ENCODE measurements around the gene BOLA2B. TPM values are rescaled to one million over a fixed set of nuclear protein-coding genes. Genes with fewer than 3 reads are reported as not detected.

BOLA2B gene
- total RNA-seq, 5 donors from 2014 or later (not counting 1 experiment from before 2014, with no cell fraction given): 47.0 to 115 (median 100) TPM

GRCh38 chr16:30166202-30166902 is 27.1 kb downstream of the BOLA2B start:
- peak; percentile 57 to 88 (median 68) for ATAC-seq (replicated peaks in 1 of 4)
- ChIA-PET POLR2A (no interaction called here), CTCF (no interaction called here)
- Histone ChIP-seq H3K9me3 (no peaks in the 10 kb centered on the region), H3K36me3 (ENCODE audit: control insufficient read depth in 2 of 2, extremely low read depth in 1 of 2, insufficient read depth in 1 of 2, low read length in 1 of 2) (no peaks in the 10 kb centered on the region), H3K27ac (ENCODE audit: low read length) (no peak overlapping the region), H3K4me3 (ENCODE audit: control insufficient read depth in 1 of 2, extremely low read depth in 1 of 2, low read length in 1 of 2) (peak overlapping the region in 1 of 2 donors; percentile 32), H3K27me3 (replicated peaks in 1 of 2; ENCODE audit: control insufficient read depth in 2 of 2, extremely low read depth in 1 of 2, insufficient read depth in 2 of 2, low read length in 1 of 2) (no peaks in the 10 kb centered on the region), H3K4me1 (ENCODE audit: control insufficient read depth in 1 of 2, extremely low read depth in 1 of 2, insufficient read depth in 2 of 2, low read length in 2 of 2) (peaks cover 7 to 38% of the 10 kb centered on the region in 2 experiments)
- no peaks in the 10 kb centered on the region for H3K36me3 Mint-ChIP-seq
- peaks cover 25 to 38% (median 34%) of the 10 kb centered on the region in 3 donors for H3K4me1 Mint-ChIP-seq
- no peaks in the 10 kb centered on the region for H3K9me3 Mint-ChIP-seq
- WGBS (ENCODE audit: insufficient coverage): 46% methylated on average over 3 of the region's 11 CpGs
- no peaks in the 10 kb centered on the region for H3K27me3 Mint-ChIP-seq
- H3K27ac Mint-ChIP-seq: peak overlapping the region; percentile 65 to 86
- DNase-seq: peak in 4 of 35 experiments; percentile 7 to 32 (median 20)
- peak overlapping the region in 2 of 3 donors; percentile 10 to 66 for H3K4me3 Mint-ChIP-seq

- H3K4me1 Mint-ChIP-seq: peaks cover 25 to 38% (median 34%) of the 10 kb centered on the region in 3 donors
- Histone ChIP-seq H3K36me3 (ENCODE audit: control insufficient read depth in 2 of 2, extremely low read depth in 1 of 2, insufficient read depth in 1 of 2, low read length in 1 of 2) (no peaks in the 10 kb centered on the region), H3K9me3 (no peaks in the 10 kb centered on the region), H3K27ac (ENCODE audit: low read length) (no peak overlapping the region), H3K4me3 (ENCODE audit: control insufficient read depth in 1 of 2, extremely low read depth in 1 of 2, low read length in 1 of 2) (no peak overlapping the region), H3K27me3 (replicated peaks in 1 of 2; ENCODE audit: control insufficient read depth in 2 of 2, extremely low read depth in 1 of 2, insufficient read depth in 2 of 2, low read length in 1 of 2) (no peaks in the 10 kb centered on the region), H3K4me1 (ENCODE audit: control insufficient read depth in 1 of 2, extremely low read depth in 1 of 2, insufficient read depth in 2 of 2, low read length in 2 of 2) (peaks cover 7 to 38% of the 10 kb centered on the region in 2 experiments)
- ChIA-PET POLR2A (no interaction called here), CTCF (no interaction called here)
- H3K27ac Mint-ChIP-seq: no peak overlapping the region
- H3K27me3 Mint-ChIP-seq: no peaks in the 10 kb centered on the region
- H3K36me3 Mint-ChIP-seq: no peaks in the 10 kb centered on the region
- no peak overlapping the region for H3K4me3 Mint-ChIP-seq
- DNase-seq (no peak), ATAC-seq (replicated peaks in 1 of 4) (no peak)
- H3K9me3 Mint-ChIP-seq: no peaks in the 10 kb centered on the region
- no CpG with 5 or more reads among the region's 3 CpGs for WGBS (ENCODE audit: insufficient coverage)
Measured at GRCh38 chr16:30163538-30163937, 29.9 kb downstream of the BOLA2B start.

- H3K27ac ChIP-seq (ENCODE audit: low read length): no peak overlapping the region
- ATAC-seq (replicated peaks in 1 of 4) (no peak), DNase-seq (no peak)
- no peaks in the 10 kb centered on the region for H3K36me3 ChIP-seq (ENCODE audit: control insufficient read depth in 2 of 2, extremely low read depth in 1 of 2, insufficient read depth in 1 of 2, low read length in 1 of 2)
- Mint-ChIP-seq H3K4me1 (peaks cover 0 to under 1% (median 0%) of the 10 kb centered on the region in 3 donors), H3K36me3 (no peaks in the 10 kb centered on the region), H3K27ac (no peak overlapping the region), H3K4me3 (no peak overlapping the region), H3K27me3 (no peaks in the 10 kb centered on the region), H3K9me3 (no peaks in the 10 kb centered on the region)
- H3K4me1 ChIP-seq (ENCODE audit: control insufficient read depth in 1 of 2, extremely low read depth in 1 of 2, insufficient read depth in 2 of 2, low read length in 2 of 2): no peaks in the 10 kb centered on the region
- H3K4me3 ChIP-seq (ENCODE audit: control insufficient read depth in 1 of 2, extremely low read depth in 1 of 2, low read length in 1 of 2): no peak overlapping the region
- H3K27me3 ChIP-seq (replicated peaks in 1 of 2; ENCODE audit: control insufficient read depth in 2 of 2, extremely low read depth in 1 of 2, insufficient read depth in 2 of 2, low read length in 1 of 2): no peaks in the 10 kb centered on the region
- ChIA-PET POLR2A (interaction anchor here in 1 of 2 donors (0.5 kb wide), 1 partner anchor 143 kb away, joined by 5 read pairs; no protein-coding TSS in a partner anchor), CTCF (no interaction called here)
- no CpG with 5 or more reads among the region's 1 CpG for WGBS (ENCODE audit: insufficient coverage)
- no peaks in the 10 kb centered on the region for H3K9me3 ChIP-seq
Measured at GRCh38 chr16:30157214-30157613, 36.3 kb downstream of the BOLA2B start.

GRCh38 chr16:30155188-30155587 is 38.3 kb downstream of the BOLA2B start:
- Histone ChIP-seq H3K9me3 (no peaks in the 10 kb centered on the region), H3K36me3 (ENCODE audit: control insufficient read depth in 2 of 2, extremely low read depth in 1 of 2, insufficient read depth in 1 of 2, low read length in 1 of 2) (no peaks in the 10 kb centered on the region), H3K27me3 (replicated peaks in 1 of 2; ENCODE audit: control insufficient read depth in 2 of 2, extremely low read depth in 1 of 2, insufficient read depth in 2 of 2, low read length in 1 of 2) (no peaks in the 10 kb centered on the region), H3K4me3 (ENCODE audit: control insufficient read depth in 1 of 2, extremely low read depth in 1 of 2, low read length in 1 of 2) (no peak overlapping the region), H3K4me1 (ENCODE audit: control insufficient read depth in 1 of 2, extremely low read depth in 1 of 2, insufficient read depth in 2 of 2, low read length in 2 of 2) (no peaks in the 10 kb centered on the region), H3K27ac (ENCODE audit: low read length) (no peak overlapping the region)
- H3K27ac Mint-ChIP-seq: no peak overlapping the region
- ATAC-seq (replicated peaks in 1 of 4) (no peak), DNase-seq (no peak)
- no peaks in the 10 kb centered on the region for H3K4me1 Mint-ChIP-seq
- H3K4me3 Mint-ChIP-seq: no peak overlapping the region
- H3K27me3 Mint-ChIP-seq: no peaks in the 10 kb centered on the region
- no peaks in the 10 kb centered on the region for H3K36me3 Mint-ChIP-seq
- 100% methylated on average over 1 of the region's 5 CpGs for WGBS (ENCODE audit: insufficient coverage)
- H3K9me3 Mint-ChIP-seq: no peaks in the 10 kb centered on the region
- POLR2A ChIA-PET: no interaction called here
- CTCF ChIA-PET: no interaction called here

GRCh38 chr16:30152517-30152916 is 40.9 kb downstream of the BOLA2B start:
- Mint-ChIP-seq H3K9me3 (peaks cover 2 to 4% (median 4%) of the 10 kb centered on the region in 3 donors), H3K4me3 (no peak overlapping the region), H3K27ac (no peak overlapping the region), H3K4me1 (no peaks in the 10 kb centered on the region), H3K36me3 (peaks cover 3% of the 10 kb centered on the region), H3K27me3 (no peaks in the 10 kb centered on the region)
- no peak overlapping the region for H3K4me3 ChIP-seq (ENCODE audit: control insufficient read depth in 1 of 2, extremely low read depth in 1 of 2, low read length in 1 of 2)
- ATAC-seq (replicated peaks in 1 of 4): no peak
- no peak overlapping the region for H3K27ac ChIP-seq (ENCODE audit: low read length)
- H3K4me1 ChIP-seq (ENCODE audit: control insufficient read depth in 1 of 2, extremely low read depth in 1 of 2, insufficient read depth in 2 of 2, low read length in 2 of 2): no peaks in the 10 kb centered on the region
- no peaks in the 10 kb centered on the region for H3K27me3 ChIP-seq (replicated peaks in 1 of 2; ENCODE audit: control insufficient read depth in 2 of 2, extremely low read depth in 1 of 2, insufficient read depth in 2 of 2, low read length in 1 of 2)
- DNase-seq: no peak
- ChIA-PET POLR2A (interaction anchor here in 1 of 2 donors (0.8 kb wide), 1 partner anchor 15 kb away, joined by 3 read pairs; no protein-coding TSS in a partner anchor), CTCF (no interaction called here)
- 97% methylated on average over 5 of the region's 9 CpGs for WGBS (ENCODE audit: insufficient coverage)
- no peaks in the 10 kb centered on the region for H3K9me3 ChIP-seq
- H3K36me3 ChIP-seq (ENCODE audit: control insufficient read depth in 2 of 2, extremely low read depth in 1 of 2, insufficient read depth in 1 of 2, low read length in 1 of 2): no peaks in the 10 kb centered on the region

- ChIA-PET CTCF (no interaction called here), POLR2A (no interaction called here)
- Mint-ChIP-seq H3K4me3 (no peak overlapping the region), H3K9me3 (peaks cover 2 to 4% (median 4%) of the 10 kb centered on the region in 3 donors), H3K4me1 (no peaks in the 10 kb centered on the region), H3K27me3 (no peaks in the 10 kb centered on the region), H3K36me3 (peaks cover 3% of the 10 kb centered on the region), H3K27ac (no peak overlapping the region)
- H3K36me3 ChIP-seq (ENCODE audit: control insufficient read depth in 2 of 2, extremely low read depth in 1 of 2, insufficient read depth in 1 of 2, low read length in 1 of 2): no peaks in the 10 kb centered on the region
- 93% methylated on average over 5 of the region's 7 CpGs for WGBS (ENCODE audit: insufficient coverage)
- H3K4me3 ChIP-seq (ENCODE audit: control insufficient read depth in 1 of 2, extremely low read depth in 1 of 2, low read length in 1 of 2): no peak overlapping the region
- ATAC-seq (replicated peaks in 1 of 4) (no peak), DNase-seq (no peak)
- H3K27me3 ChIP-seq (replicated peaks in 1 of 2; ENCODE audit: control insufficient read depth in 2 of 2, extremely low read depth in 1 of 2, insufficient read depth in 2 of 2, low read length in 1 of 2): no peaks in the 10 kb centered on the region
- no peaks in the 10 kb centered on the region for H3K9me3 ChIP-seq
- no peaks in the 10 kb centered on the region for H3K4me1 ChIP-seq (ENCODE audit: control insufficient read depth in 1 of 2, extremely low read depth in 1 of 2, insufficient read depth in 2 of 2, low read length in 2 of 2)
- no peak overlapping the region for H3K27ac ChIP-seq (ENCODE audit: low read length)
Measured at GRCh38 chr16:30151091-30151490, 42.4 kb downstream of the BOLA2B start.
